ENCODE results near the gene EFNA2. TPM values are rescaled to one million over a fixed set of nuclear protein-coding genes. Genes with fewer than 3 reads are reported as not detected.
A peak's percentile ranks its signal among the peaks of the same experiment; 100 is the strongest.

The EFNA2 gene
- total and polyA plus RNA-seq, 2 experiments from 2014 or later, result 2.7 to 10.3 TPM

DNA sequence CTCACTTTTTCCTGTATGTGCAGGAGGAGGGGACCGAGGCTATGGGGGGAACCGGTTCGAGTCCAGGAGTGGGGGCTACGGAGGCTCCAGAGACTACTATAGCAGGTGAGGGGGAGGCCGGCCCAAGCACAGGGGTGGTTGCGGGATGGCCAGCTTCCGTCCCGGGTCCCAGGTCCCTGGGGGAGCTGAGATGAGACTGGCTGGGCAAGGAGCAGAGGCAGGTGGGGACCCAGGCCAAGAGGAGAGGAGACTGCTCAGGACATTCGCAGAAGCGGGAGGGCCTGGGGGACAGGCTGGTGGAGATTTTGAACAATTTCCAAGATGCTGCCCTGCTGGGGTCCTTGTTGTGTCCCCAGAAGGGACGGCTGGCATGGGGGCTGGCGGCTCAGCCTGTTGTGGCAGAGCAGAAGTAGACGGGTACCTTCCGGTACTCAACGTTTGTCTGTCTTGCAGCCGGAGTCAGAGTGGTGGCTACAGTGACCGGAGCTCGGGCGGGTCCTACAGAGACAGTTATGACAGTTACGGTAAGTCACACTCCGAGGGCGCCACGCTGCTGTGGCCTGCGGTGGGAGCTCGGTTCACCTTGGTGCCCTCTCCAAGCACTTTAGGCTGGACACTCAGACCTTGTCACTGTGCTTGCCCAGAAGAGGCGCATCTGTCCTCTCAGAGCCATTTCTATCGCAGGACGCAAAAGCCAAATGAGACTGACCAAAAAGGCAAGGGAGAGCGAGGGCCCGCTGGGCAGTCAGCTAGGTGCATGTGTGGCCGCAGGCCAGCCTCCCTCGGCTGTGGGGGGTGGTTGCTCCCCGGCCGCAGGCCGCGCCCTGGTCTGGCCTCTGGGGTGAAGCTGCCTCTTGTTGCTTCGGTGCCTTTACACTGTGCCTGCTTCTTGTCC lies 13.9 kb upstream of the EFNA2 start:
- Mint-ChIP-seq H3K27ac (peak overlapping the region; percentile 98), H3K36me3 (ENCODE audit: low read depth) (peaks cover 53% of the 10 kb centered on the region), H3K27me3 (ENCODE audit: insufficient read depth, low read depth, poor library complexity) (peaks cover 53% of the 10 kb centered on the region), H3K4me1 (peaks cover 59% of the 10 kb centered on the region), H3K9me3 (peaks cover 2% of the 10 kb centered on the region; the same call in 2 of the 3 replicates), H3K4me3 (peak overlapping the region; percentile 89)
- Histone ChIP-seq H3K36me3 (ENCODE audit: insufficient read depth) (peaks cover 31% of the 10 kb centered on the region), H3F3A (replicated peaks; ENCODE audit: low read depth) (peaks cover 62% of the 10 kb centered on the region), H3K4me2 (no peak overlapping the region; the same call in 1 of the 2 replicates), H4K20me1 (replicated peaks; ENCODE audit: insufficient read depth) (peaks cover 37% of the 10 kb centered on the region), H3K4me1 (ENCODE audit: insufficient read depth) (peaks cover 43% of the 10 kb centered on the region), H3K9me2 (ENCODE audit: insufficient read depth) (no peaks in the 10 kb centered on the region), H3K27ac (ENCODE audit: low read depth) (peak overlapping the region; percentile 69), H3K79me2 (replicated peaks; ENCODE audit: insufficient read depth) (peaks cover 50% of the 10 kb centered on the region), H3K4me3 (no peak overlapping the region), H3K27me3 (ENCODE audit: insufficient read depth) (peaks cover 10% of the 10 kb centered on the region; the same call in 1 of the 2 replicates), H2AFZ (no peak overlapping the region)
- TF ChIP-seq ZNF331 (CRISPR knock-in tag; IDR thresholded peaks at IDR 0.05; ENCODE audit: low read depth) (no peak), POLR2AphosphoS5 (IDR thresholded peaks at IDR 0.05; ENCODE audit: low read depth) (peak; percentile 19; the same call in 1 of the 2 replicates)
- no peak for DNase-seq (ENCODE audit: low spot score)
- no peak for ATAC-seq

DNA sequence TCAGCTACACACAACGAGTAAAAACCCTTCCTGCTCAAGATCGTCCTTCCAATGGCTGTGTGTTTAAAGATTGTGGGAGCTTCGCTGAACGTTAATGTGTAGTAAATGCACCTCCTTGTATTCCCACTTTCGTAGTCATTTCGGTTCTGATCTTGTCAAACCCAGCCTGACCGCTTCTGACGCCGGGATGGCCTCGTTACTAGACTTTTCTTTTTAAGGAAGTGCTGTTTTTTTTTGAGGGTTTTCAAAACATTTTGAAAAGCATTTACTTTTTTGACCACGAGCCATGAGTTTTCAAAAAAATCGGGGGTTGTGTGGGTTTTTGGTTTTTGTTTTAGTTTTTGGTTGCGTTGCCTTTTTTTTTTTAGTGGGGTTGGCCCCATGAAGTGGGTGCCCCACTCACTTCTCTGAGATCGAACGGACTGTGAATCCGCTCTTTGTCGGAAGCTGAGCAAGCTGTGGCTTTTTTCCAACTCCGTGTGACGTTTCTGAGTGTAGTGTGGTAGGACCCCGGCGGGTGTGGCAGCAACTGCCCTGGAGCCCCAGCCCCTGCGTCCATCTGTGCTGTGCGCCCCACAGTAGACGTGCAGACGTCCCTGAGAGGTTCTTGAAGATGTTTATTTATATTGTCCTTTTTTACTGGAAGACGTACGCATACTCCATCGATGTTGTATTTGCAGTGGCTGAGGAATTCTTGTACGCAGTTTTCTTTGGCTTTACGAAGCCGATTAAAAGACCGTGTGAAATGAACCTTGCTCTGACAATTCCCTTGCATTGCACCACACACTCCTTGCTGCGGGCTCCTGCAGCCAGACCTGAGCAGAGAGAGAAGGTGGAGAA lies 13.0 kb upstream of the EFNA2 start:
- Mint-ChIP-seq H3K9me3 (no peaks in the 10 kb centered on the region; the same call in 2 of the 3 replicates), H3K4me3 (peak overlapping the region; percentile 57), H3K4me1 (peaks cover 54% of the 10 kb centered on the region), H3K27ac (peak overlapping the region; percentile 88), H3K36me3 (ENCODE audit: low read depth) (peaks cover 56% of the 10 kb centered on the region), H3K27me3 (ENCODE audit: insufficient read depth, low read depth, poor library complexity) (peaks cover 51% of the 10 kb centered on the region)
- no peaks in the 10 kb centered on the region for H3K9me2 ChIP-seq (ENCODE audit: insufficient read depth)
- peaks cover 63% of the 10 kb centered on the region for H3F3A ChIP-seq (replicated peaks; ENCODE audit: low read depth)
- ATAC-seq (no peak), DNase-seq (ENCODE audit: low spot score) (no peak)
- peaks cover 50% of the 10 kb centered on the region for H3K79me2 ChIP-seq (replicated peaks; ENCODE audit: insufficient read depth)
- no peak overlapping the region for H2AFZ ChIP-seq
- H3K27me3 ChIP-seq (ENCODE audit: insufficient read depth), result peaks cover 5% of the 10 kb centered on the region; the same call in 1 of the 2 replicates
- no peak overlapping the region for H3K4me3 ChIP-seq
- H3K27ac ChIP-seq (ENCODE audit: low read depth), result peak overlapping the region; percentile 69; the same call in 1 of the 2 replicates
- peaks cover 31% of the 10 kb centered on the region for H3K36me3 ChIP-seq (ENCODE audit: insufficient read depth)
- peaks cover 37% of the 10 kb centered on the region for H4K20me1 ChIP-seq (replicated peaks; ENCODE audit: insufficient read depth)
- no peak overlapping the region for H3K4me2 ChIP-seq
- H3K4me1 ChIP-seq (ENCODE audit: insufficient read depth), result peaks cover 41% of the 10 kb centered on the region
- TF ChIP-seq, protein P1, sequence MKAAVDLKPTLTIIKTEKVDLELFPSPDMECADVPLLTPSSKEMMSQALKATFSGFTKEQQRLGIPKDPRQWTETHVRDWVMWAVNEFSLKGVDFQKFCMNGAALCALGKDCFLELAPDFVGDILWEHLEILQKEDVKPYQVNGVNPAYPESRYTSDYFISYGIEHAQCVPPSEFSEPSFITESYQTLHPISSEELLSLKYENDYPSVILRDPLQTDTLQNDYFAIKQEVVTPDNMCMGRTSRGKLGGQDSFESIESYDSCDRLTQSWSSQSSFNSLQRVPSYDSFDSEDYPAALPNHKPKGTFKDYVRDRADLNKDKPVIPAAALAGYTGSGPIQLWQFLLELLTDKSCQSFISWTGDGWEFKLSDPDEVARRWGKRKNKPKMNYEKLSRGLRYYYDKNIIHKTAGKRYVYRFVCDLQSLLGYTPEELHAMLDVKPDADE (IDR thresholded peaks at IDR 0.05), result no peak
- TF ChIP-seq EZH2phosphoT487 (IDR thresholded peaks at IDR 0.05; ENCODE audit: unreplicated experiment) (no peak), STAT1 (IDR thresholded peaks at IDR 0.05; ENCODE audit: unreplicated experiment) (no peak), NANOG (IDR thresholded peaks at IDR 0.05; ENCODE audit: borderline replicate concordance) (no peak)
- TF ChIP-seq, protein P2, sequence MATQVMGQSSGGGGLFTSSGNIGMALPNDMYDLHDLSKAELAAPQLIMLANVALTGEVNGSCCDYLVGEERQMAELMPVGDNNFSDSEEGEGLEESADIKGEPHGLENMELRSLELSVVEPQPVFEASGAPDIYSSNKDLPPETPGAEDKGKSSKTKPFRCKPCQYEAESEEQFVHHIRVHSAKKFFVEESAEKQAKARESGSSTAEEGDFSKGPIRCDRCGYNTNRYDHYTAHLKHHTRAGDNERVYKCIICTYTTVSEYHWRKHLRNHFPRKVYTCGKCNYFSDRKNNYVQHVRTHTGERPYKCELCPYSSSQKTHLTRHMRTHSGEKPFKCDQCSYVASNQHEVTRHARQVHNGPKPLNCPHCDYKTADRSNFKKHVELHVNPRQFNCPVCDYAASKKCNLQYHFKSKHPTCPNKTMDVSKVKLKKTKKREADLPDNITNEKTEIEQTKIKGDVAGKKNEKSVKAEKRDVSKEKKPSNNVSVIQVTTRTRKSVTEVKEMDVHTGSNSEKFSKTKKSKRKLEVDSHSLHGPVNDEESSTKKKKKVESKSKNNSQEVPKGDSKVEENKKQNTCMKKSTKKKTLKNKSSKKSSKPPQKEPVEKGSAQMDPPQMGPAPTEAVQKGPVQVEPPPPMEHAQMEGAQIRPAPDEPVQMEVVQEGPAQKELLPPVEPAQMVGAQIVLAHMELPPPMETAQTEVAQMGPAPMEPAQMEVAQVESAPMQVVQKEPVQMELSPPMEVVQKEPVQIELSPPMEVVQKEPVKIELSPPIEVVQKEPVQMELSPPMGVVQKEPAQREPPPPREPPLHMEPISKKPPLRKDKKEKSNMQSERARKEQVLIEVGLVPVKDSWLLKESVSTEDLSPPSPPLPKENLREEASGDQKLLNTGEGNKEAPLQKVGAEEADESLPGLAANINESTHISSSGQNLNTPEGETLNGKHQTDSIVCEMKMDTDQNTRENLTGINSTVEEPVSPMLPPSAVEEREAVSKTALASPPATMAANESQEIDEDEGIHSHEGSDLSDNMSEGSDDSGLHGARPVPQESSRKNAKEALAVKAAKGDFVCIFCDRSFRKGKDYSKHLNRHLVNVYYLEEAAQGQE (IDR thresholded peaks at IDR 0.05; ENCODE audit: unreplicated experiment), result no peak

Measured in GM23338 (cell line).